H1 (cell line): ENCODE results near the gene PSMD9. TPM values are rescaled to one million over a fixed set of nuclear protein-coding genes. Genes with fewer than 3 reads are reported as not detected.

Source experiments
- BACH1 ChIP-seq: IDR thresholded peaks from 2 replicates; pipeline ENCODE4 v1.6.1; 2012; ENCODE audit warnings: low read length, improper control_type of control experiment
- CBX8 ChIP-seq: fragments of 300-800, 300-1000 bp; sonication (generic); IDR thresholded peaks from 2 replicates; pipeline ENCODE4 v1.7.1; 2016; ENCODE audit warnings: low read depth, low read length, borderline replicate concordance
- KDM5A ChIP-seq: fragments of 200-600 bp; IDR thresholded peaks from 2 replicates; pipeline ENCODE4 v1.7.1; 2012; ENCODE audit warnings: mild to moderate bottlenecking, low read length, inconsistent platforms, mixed read lengths
- SIN3A ChIP-seq, 2 experiments: IDR thresholded peaks in 1 of 2; conservative IDR thresholded peaks in 1 of 2; 2 replicates each; pipeline ENCODE4 v1.6.1; 2011 to 2012; ENCODE audit warnings: low read length in 2 of 2, improper control_type of control experiment in 1 of 2, low read depth in 1 of 2, mild to moderate bottlenecking in 1 of 2
- SIRT6 ChIP-seq: IDR thresholded peaks from one replicate; pipeline ENCODE4 v1.7.1; 2012; ENCODE audit warnings: low read length, inconsistent platforms
- SRF ChIP-seq: IDR thresholded peaks from 2 replicates; pipeline ENCODE4 v1.6.1; 2011; ENCODE audit warnings: mild to moderate bottlenecking, low read depth, low read length, moderate library complexity
- polyA plus RNA-seq, 7 experiments: library from polyadenylated mRNA; depleted of rRNA in 3 of 7; stranded (reverse) in 5 of 7; unstranded in 2 of 7; fragments of >200 nt in 5 of 7; fragments of 200-250 nt in 2 of 7; gene quantifications; 1 replicate in 5 of 7; 2 replicates in 1 of 7; 4 replicates in 1 of 7; pipeline versions ENCODE4 v1.2.1 to v1.2.3, GENCODE V29; 2011 to 2013; ENCODE audit warnings: missing spikeins in 2 of 7, mixed read lengths in 2 of 7
- total RNA-seq: library from RNA; stranded (reverse); fragmentation: NEBNext Ultra II Directional; extraction: Animal tissue kit (Norgen Biotek cat#: 25700); gene quantifications from 2 replicates; pipeline ENCODE4 v1.2.1, GENCODE V29; 2021

The PSMD9 gene
- total and polyA plus RNA-seq, 2 of the 8 experiments (the other 6 are each of a cell fraction or from before 2014, with no cell fraction given), result 28.8 to 36.1 TPM

GRCh38 chr12:121874071-121874470, 14.5 kb upstream of the PSMD9 start (continued):
- TF ChIP-seq SIN3A (conservative IDR thresholded peaks at IDR 0.05 in 1 of 2, IDR thresholded peaks at IDR 0.05 in 1 of 2; ENCODE audit: low read depth in 1 of 2, low read length in 2 of 2), result no peak
- no peak for TF ChIP-seq CBX8
- no peak for TF ChIP-seq KDM5A
- no peak for TF ChIP-seq SIRT6
- no peak for TF ChIP-seq BACH1
- no peak for TF ChIP-seq SRF
